ENCODE measurements around the gene PDE7B.

DNA sequence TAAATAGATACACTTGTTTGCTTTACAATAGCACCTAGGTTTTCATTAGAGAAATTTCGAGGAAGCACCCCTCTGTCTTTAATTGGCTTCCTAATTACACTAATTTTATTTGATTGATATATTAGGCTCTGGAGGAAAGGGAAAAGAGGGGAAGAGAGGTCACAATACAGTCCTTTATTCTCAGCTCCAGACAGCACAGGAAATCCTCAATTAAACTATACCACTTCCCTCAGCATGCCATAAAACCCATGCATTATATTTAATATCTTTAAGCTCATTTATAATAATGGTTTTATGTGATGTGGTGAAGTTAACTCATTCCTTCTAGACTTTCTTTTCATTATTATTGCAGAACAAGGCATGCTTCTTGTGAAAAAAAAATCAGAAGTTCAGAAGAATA lies 17.7 kb upstream of the PDE7B start:
- TF ChIP-seq, protein P1, sequence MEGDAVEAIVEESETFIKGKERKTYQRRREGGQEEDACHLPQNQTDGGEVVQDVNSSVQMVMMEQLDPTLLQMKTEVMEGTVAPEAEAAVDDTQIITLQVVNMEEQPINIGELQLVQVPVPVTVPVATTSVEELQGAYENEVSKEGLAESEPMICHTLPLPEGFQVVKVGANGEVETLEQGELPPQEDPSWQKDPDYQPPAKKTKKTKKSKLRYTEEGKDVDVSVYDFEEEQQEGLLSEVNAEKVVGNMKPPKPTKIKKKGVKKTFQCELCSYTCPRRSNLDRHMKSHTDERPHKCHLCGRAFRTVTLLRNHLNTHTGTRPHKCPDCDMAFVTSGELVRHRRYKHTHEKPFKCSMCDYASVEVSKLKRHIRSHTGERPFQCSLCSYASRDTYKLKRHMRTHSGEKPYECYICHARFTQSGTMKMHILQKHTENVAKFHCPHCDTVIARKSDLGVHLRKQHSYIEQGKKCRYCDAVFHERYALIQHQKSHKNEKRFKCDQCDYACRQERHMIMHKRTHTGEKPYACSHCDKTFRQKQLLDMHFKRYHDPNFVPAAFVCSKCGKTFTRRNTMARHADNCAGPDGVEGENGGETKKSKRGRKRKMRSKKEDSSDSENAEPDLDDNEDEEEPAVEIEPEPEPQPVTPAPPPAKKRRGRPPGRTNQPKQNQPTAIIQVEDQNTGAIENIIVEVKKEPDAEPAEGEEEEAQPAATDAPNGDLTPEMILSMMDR (conservative IDR thresholded peaks at IDR 0.05; ENCODE audit: low read depth, low read length), result no peak
- TF ChIP-seq POLR2A (IDR thresholded peaks at IDR 0.05; ENCODE audit: low read depth, low read length) (no peak), MAZ (IDR thresholded peaks at IDR 0.05; ENCODE audit: borderline replicate concordance, low read depth, low read length) (no peak), MXI1 (IDR thresholded peaks at IDR 0.05; ENCODE audit: borderline replicate concordance, low read depth, low read length) (no peak), RCOR1 (IDR thresholded peaks at IDR 0.05; ENCODE audit: insufficient replicate concordance, low read length) (no peak), SMC3 (IDR thresholded peaks at IDR 0.05; ENCODE audit: low read depth, low read length) (no peak)
- TF ChIP-seq, protein P2, sequence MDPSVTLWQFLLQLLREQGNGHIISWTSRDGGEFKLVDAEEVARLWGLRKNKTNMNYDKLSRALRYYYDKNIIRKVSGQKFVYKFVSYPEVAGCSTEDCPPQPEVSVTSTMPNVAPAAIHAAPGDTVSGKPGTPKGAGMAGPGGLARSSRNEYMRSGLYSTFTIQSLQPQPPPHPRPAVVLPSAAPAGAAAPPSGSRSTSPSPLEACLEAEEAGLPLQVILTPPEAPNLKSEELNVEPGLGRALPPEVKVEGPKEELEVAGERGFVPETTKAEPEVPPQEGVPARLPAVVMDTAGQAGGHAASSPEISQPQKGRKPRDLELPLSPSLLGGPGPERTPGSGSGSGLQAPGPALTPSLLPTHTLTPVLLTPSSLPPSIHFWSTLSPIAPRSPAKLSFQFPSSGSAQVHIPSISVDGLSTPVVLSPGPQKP (IDR thresholded peaks at IDR 0.05; ENCODE audit: borderline replicate concordance, low read depth, low read length), result no peak
